CD4-positive, alpha-beta T cell (primary cell): Measurements from ENCODE around the gene SLC26A2. TPM values are rescaled to one million over a fixed set of nuclear protein-coding genes. Genes with fewer than 3 reads are reported as not detected.

ENCODE experiments used
- ATAC-seq: fragments of 200-7000 bp; cut with Tn5 transposase; one replicate; pipeline ENCODE4 v1.10.0; 2022; ENCODE audit warnings: mild to moderate bottlenecking; ENCODE audit not compliant: poor library complexity
- CTCF ChIA-PET: fragments of 350-600 bp; sonication (Branson Sonifier 250); formaldehyde crosslinking; loops from one replicate; lab custom pipeline; 2021; ENCODE audit warnings: antibody characterized with exemption, inconsistent platforms; lab: Charles Lee
- POLR2A ChIA-PET: fragments of 350-600 bp; sonication (Branson Sonifier 250); formaldehyde crosslinking; loops from one replicate; lab custom pipeline; 2021; ENCODE audit warnings: antibody characterized with exemption, inconsistent platforms; lab: Charles Lee
- DNase-seq, 14 experiments: peaks; one replicate each; pipeline ENCODE4 v3.0.0-alpha.2; 2013 to 2020; ENCODE audit warnings: mixed read lengths in 2 of 14
- H3K27ac ChIP-seq, 2 donors: one replicate each; pipeline versions ENCODE4 v1.5.1 to v1.7.0; 2013; ENCODE audit warnings: low read length in 2 of 2, low read depth in 1 of 2, mild to moderate bottlenecking in 1 of 2
- H3K27me3 ChIP-seq, 2 experiments: 1 replicate in 1 of 2; 2 replicates in 1 of 2; pipeline versions ENCODE4 v1.6.1 to v1.7.0; 2013; ENCODE audit warnings: low read length in 2 of 2, control low read depth in 1 of 2, mild to moderate bottlenecking in 1 of 2, moderate library complexity in 1 of 2; ENCODE audit not compliant: insufficient read depth in 2 of 2, control insufficient read depth in 1 of 2
- H3K36me3 ChIP-seq: one replicate; pipeline ENCODE4 v1.6.1; 2013; ENCODE audit warnings: low read length, control low read depth; ENCODE audit not compliant: insufficient read depth
- H3K4me1 ChIP-seq: one replicate; pipeline ENCODE4 v1.6.1; 2013; ENCODE audit warnings: low read length, control low read depth; ENCODE audit not compliant: insufficient read depth
- H3K4me3 ChIP-seq: one replicate; pipeline ENCODE4 v1.5.1; 2013; ENCODE audit warnings: mild to moderate bottlenecking, low read length, moderate library complexity
- H3K9me3 ChIP-seq, 2 experiments: 1 replicate in 1 of 2; 2 replicates in 1 of 2; pipeline versions ENCODE4 v1.6.1 to v1.7.0; 2013; ENCODE audit warnings: low read length in 2 of 2, mild to moderate bottlenecking in 2 of 2, control low read depth in 1 of 2, moderate library complexity in 1 of 2; ENCODE audit not compliant: control insufficient read depth in 1 of 2, insufficient read depth in 1 of 2
- H3K27ac Mint-ChIP-seq: one replicate; pipeline ENCODE4 v1.8.0; 2020; ENCODE audit warnings: mixed read lengths
- H3K27me3 Mint-ChIP-seq: one replicate; pipeline ENCODE4 v1.8.0; 2021; ENCODE audit warnings: mixed read lengths
- H3K36me3 Mint-ChIP-seq: one replicate; pipeline ENCODE4 v1.8.0; 2021; ENCODE audit warnings: low read depth, mixed read lengths
- H3K4me1 Mint-ChIP-seq: one replicate; pipeline ENCODE4 v1.8.0; 2021; ENCODE audit warnings: low read depth, mixed read lengths
- H3K4me3 Mint-ChIP-seq: one replicate; pipeline ENCODE4 v1.8.0; 2020; ENCODE audit warnings: mild to moderate bottlenecking, mixed read lengths
- H3K9me3 Mint-ChIP-seq: one replicate; pipeline ENCODE4 v1.8.0; 2020; ENCODE audit warnings: mixed read lengths
- intact Hi-C, 2 experiments: fragments of 100-400 bp; cut with DNase I in 1 of 2; cut with micrococcal nuclease in 1 of 2; formaldehyde crosslinking; loops; one replicate each; pipeline versions ENCODE4 v1.15.1 to v1.9.0; 2023 to 2025; cut with DNase I, micrococcal nuclease
- total RNA-seq, 174 experiments: library from RNA in 2 of 174; stranded (reverse) in 2 of 174; gene quantifications; one replicate each; pipeline ENCODE4 v1.2.3 and lab custom pipeline; 2021 to 2026
- TF ChIP-seq, protein P1 (sequence below): fragments of 200-600 bp; IDR thresholded peaks from one replicate; pipeline ENCODE4 v1.8.0; 2022; ENCODE audit warnings: antibody characterized with exemption, mild to moderate bottlenecking

Gene SLC26A2
- total RNA-seq, 2 experiments from 2014 or later = 2.8 to 4.2 TPM

DNA sequence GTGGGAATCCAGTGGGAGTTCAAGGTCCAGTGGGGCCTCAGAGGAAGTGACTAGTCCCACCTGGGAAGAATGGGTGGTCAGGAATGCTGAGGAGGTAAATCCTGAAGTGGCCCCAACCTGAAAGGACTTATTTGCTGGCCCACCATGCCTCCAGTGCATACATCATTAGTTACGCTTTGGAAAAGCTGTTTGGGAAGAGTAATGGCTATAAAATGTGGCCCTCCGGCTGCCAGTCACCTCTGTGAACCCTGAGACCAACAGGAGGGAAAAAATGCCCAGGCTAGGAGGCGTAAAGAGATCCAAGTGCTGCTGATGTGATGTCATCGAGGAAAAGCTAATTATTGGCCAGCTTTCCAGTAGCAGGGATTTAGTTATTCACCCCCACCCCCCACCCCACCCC is 2.7 kb upstream of the SLC26A2 start:
- no peaks in the 10 kb centered on the region for H3K27me3 ChIP-seq
- Mint-ChIP-seq H3K4me1 (peaks cover 32% of the 10 kb centered on the region), H3K36me3 (peaks cover 14% of the 10 kb centered on the region), H3K4me3 (no peak overlapping the region), H3K27ac (no peak overlapping the region), H3K27me3 (no peaks in the 10 kb centered on the region), H3K9me3 (no peaks in the 10 kb centered on the region)
- TF ChIP-seq, protein P1, sequence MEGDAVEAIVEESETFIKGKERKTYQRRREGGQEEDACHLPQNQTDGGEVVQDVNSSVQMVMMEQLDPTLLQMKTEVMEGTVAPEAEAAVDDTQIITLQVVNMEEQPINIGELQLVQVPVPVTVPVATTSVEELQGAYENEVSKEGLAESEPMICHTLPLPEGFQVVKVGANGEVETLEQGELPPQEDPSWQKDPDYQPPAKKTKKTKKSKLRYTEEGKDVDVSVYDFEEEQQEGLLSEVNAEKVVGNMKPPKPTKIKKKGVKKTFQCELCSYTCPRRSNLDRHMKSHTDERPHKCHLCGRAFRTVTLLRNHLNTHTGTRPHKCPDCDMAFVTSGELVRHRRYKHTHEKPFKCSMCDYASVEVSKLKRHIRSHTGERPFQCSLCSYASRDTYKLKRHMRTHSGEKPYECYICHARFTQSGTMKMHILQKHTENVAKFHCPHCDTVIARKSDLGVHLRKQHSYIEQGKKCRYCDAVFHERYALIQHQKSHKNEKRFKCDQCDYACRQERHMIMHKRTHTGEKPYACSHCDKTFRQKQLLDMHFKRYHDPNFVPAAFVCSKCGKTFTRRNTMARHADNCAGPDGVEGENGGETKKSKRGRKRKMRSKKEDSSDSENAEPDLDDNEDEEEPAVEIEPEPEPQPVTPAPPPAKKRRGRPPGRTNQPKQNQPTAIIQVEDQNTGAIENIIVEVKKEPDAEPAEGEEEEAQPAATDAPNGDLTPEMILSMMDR = no peak
- no peaks in the 10 kb centered on the region for H3K9me3 ChIP-seq
- peaks cover 28% of the 10 kb centered on the region for H3K4me1 ChIP-seq
- no peak for DNase-seq
- ChIA-PET POLR2A (no interaction called here), CTCF (interaction anchor here (2.8 kb wide), 1 partner anchor 33 kb away, joined by 15 read pairs; no protein-coding TSS in a partner anchor)
- no peak overlapping the region for H3K4me3 ChIP-seq
- intact Hi-C loops = no loop called here
- no peaks in the 10 kb centered on the region for H3K36me3 ChIP-seq
- no peak for ATAC-seq
- no peak overlapping the region for H3K27ac ChIP-seq

DNA sequence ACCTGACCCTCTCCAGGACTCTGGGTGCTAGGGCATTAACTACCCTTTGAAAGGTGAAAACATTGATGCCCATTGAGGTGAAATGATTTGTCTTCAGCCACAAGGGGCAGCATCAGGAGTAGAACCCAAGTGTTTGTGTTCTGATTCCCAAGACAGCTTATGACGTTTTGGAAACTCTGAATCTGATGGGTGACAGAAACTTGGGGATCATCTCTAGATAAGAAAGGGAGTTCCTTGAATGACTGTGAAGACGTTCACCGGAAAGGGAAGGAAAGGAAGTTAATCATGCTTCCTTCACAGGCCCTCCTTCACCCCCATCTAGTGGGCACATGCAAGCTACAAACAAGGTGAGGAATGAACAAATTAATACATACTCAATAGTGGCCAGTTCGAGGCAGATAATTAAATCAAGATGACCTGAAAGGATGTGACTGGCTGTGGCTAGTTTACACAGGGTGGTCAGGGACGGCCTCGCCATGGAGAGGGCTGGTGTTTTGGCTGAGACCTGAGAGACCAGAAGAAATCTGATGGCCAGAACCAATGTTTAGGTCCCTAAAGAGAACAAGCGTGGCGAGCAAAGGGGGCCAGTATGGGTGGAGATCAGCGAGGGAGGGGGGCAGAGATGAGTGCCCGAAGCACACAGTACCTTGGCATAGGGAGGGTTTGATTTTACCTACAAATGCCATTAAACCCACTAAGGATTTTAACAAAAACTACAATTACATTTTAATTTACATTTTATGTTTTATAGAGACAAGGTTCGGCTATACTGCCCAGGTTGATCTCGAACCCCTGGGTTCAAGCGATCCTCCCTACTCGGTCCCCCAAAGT is 937 bp upstream of the SLC26A2 start:
- H3K9me3 Mint-ChIP-seq = no peaks in the 10 kb centered on the region
- Histone ChIP-seq H3K27me3 (no peaks in the 10 kb centered on the region), H3K4me1 (peaks cover 28% of the 10 kb centered on the region), H3K9me3 (no peaks in the 10 kb centered on the region), H3K27ac (peak overlapping the region; percentile 67 to 87), H3K36me3 (no peaks in the 10 kb centered on the region), H3K4me3 (peak overlapping the region; percentile 98)
- peak overlapping the region; percentile 93 for H3K4me3 Mint-ChIP-seq
- peaks cover 32% of the 10 kb centered on the region for H3K4me1 Mint-ChIP-seq
- peak; percentile 14 for ATAC-seq
- peaks cover 15% of the 10 kb centered on the region for H3K36me3 Mint-ChIP-seq
- peak in 10 of 14 experiments; percentile 1 to 81 (median 18) for DNase-seq
- ChIA-PET POLR2A (interaction anchor here (0.7 to 2.6 kb wide), 10 partner anchors 11 to 1812 kb away, joined by 3 to 22 read pairs (median 4); partner anchors contain the start of genes CSNK1A1, G3BP1, HMGXB3 and PCYOX1L), CTCF (interaction anchor here (0.8 to 2.8 kb wide), 7 partner anchors 11 to 107 kb away, joined by 4 to 15 read pairs (median 5); partner anchors contain the start of genes HMGXB3 and TIGD6)
- H3K27me3 Mint-ChIP-seq = no peaks in the 10 kb centered on the region
- TF ChIP-seq, protein P1 = peak; percentile 69
- H3K27ac Mint-ChIP-seq = peak overlapping the region; percentile 93
- intact Hi-C loops = loop anchor here (1.0 to 5.0 kb wide), 3 partner anchors 41 to 227 kb away; partner anchors contain the start of genes HMGXB3 (in 2 of the 2), TIGD6 (in 2 of the 2) and PPARGC1B (in 1 of the 2)

DNA sequence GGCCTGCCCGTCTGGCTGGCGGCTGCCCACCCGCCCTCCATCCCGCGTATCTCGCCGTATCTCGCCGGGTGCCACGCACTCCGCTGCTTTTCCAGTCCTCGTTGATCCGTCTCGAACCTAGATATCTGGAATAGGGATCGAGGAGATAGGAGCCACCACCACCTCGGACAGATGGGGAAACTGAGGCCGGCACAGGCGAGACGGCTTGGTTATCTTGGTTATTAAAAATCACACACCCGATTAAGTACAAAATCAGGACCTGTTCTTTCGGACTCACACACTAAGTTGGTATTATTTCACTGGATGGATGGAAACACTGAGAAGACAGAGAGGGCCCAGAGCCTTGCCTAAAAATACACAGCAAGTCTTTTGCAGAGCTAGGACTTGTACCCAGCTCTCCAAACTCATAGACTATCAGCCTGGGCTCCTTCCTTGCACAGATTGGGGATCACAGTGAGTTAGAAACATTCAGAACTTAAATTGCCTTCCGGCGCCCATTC is 678 bp downstream of the SLC26A2 start:
- Mint-ChIP-seq H3K36me3 (peaks cover 15% of the 10 kb centered on the region), H3K4me1 (peaks cover 32% of the 10 kb centered on the region), H3K27ac (peak overlapping the region; percentile 75), H3K4me3 (peak overlapping the region; percentile 93), H3K9me3 (no peaks in the 10 kb centered on the region), H3K27me3 (no peaks in the 10 kb centered on the region)
- Histone ChIP-seq H3K4me1 (peaks cover 28% of the 10 kb centered on the region), H3K9me3 (no peaks in the 10 kb centered on the region), H3K27ac (peak overlapping the region; percentile 56 to 67), H3K4me3 (peak overlapping the region; percentile 98), H3K27me3 (no peaks in the 10 kb centered on the region), H3K36me3 (no peaks in the 10 kb centered on the region)
- peak in 1 of 14 experiments; percentile 12 for DNase-seq
- intact Hi-C loops = loop anchor here (5.0 kb wide), 2 partner anchors 41 to 229 kb away; partner anchors contain the start of genes HMGXB3 (in 1 of the 2), PPARGC1B (in 1 of the 2) and TIGD6 (in 1 of the 2)
- no peak for ATAC-seq
- POLR2A ChIA-PET = interaction anchor here (1.3 to 2.6 kb wide), 5 partner anchors 17 to 410 kb away, joined by 3 to 22 read pairs (median 4); partner anchors contain the start of genes CSNK1A1, HMGXB3, PPARGC1B and TIGD6
- TF ChIP-seq, protein P1 = no peak
- CTCF ChIA-PET = interaction anchor here (0.9 to 2.3 kb wide), 3 partner anchors 30 to 127 kb away, joined by 3 to 11 read pairs (median 5); no protein-coding TSS in a partner anchor
